Thymus (tissue), 14 donors: ENCODE results near the gene CCNB3. TPM values are rescaled to one million over a fixed set of nuclear protein-coding genes. Genes with fewer than 3 reads are reported as not detected.

ENCODE experiments used
- DNase-seq, 9 donors: peaks; one replicate each; pipeline ENCODE4 v3.0.0-alpha.2; 2013; ENCODE audit warnings: low spot score in 9 of 9, low read depth in 6 of 9, missing footprints in 1 of 9
- H3K27ac ChIP-seq, 2 donors: one replicate each; pipeline ENCODE4 v1.5.1; 2013; ENCODE audit warnings: control low read depth in 1 of 2, low read depth in 1 of 2, low read length in 1 of 2, mild to moderate bottlenecking in 1 of 2, moderate library complexity in 1 of 2
- H3K27me3 ChIP-seq, 2 donors: one replicate each; pipeline ENCODE4 v1.5.1; 2013; ENCODE audit warnings: low read length in 1 of 2; ENCODE audit not compliant: control insufficient read depth in 2 of 2, insufficient read depth in 1 of 2
- H3K36me3 ChIP-seq, 2 donors: one replicate each; pipeline ENCODE4 v1.5.1; 2013; ENCODE audit warnings: low read length in 1 of 2, mild to moderate bottlenecking in 1 of 2, moderate library complexity in 1 of 2; ENCODE audit not compliant: control insufficient read depth in 2 of 2, insufficient read depth in 2 of 2
- H3K4me1 ChIP-seq, 2 donors: one replicate each; pipeline ENCODE4 v1.5.1; 2013; ENCODE audit warnings: low read length in 2 of 2; ENCODE audit not compliant: control insufficient read depth in 2 of 2, insufficient read depth in 2 of 2
- H3K4me3 ChIP-seq, 2 donors: one replicate each; pipeline ENCODE4 v1.5.1; 2013; ENCODE audit warnings: low read length in 2 of 2, control low read depth in 1 of 2, mild to moderate bottlenecking in 1 of 2
- H3K9me3 ChIP-seq, 2 donors: one replicate each; pipeline ENCODE4 v1.5.1; 2013; ENCODE audit warnings: low read length in 1 of 2, mild to moderate bottlenecking in 1 of 2; ENCODE audit not compliant: control insufficient read depth in 2 of 2, insufficient read depth in 1 of 2
- WGBS: extraction: QIAGEN DNeasy Blood & Tissue Kit; methylation state at CpG from one replicate; pipeline ENCODE4 v1.1.7; 2013; 5-methylcytosine and 5-hydroxymethylcytosine counted together
- long read RNA-seq, 10 donors: transcript quantifications; one replicate each; lab custom pipeline, GENCODE V29; 2026
- polyA plus RNA-seq: library from polyadenylated mRNA; stranded (reverse); fragments of 200-250 nt; gene quantifications from one replicate; pipeline ENCODE4 v1.2.3, GENCODE V29; 2013
- total RNA-seq: library from RNA; stranded (reverse); fragments of 120-200 nt; gene quantifications from one replicate; pipeline ENCODE4 v1.2.4, GENCODE V29; 2013
- donor health status: healthy.

The CCNB3 gene
- total RNA-seq, result 0.42 TPM
- 0.50 TPM for polyA plus RNA-seq
- long read RNA-seq, donor 1, result 0 reads
- long read RNA-seq, donor 2, result 0 reads
- long read RNA-seq, donor 3, result 0 reads
- long read RNA-seq, donor 4, result 0 reads
- long read RNA-seq, donor 5, result 0 reads
- long read RNA-seq, donor 6, result 0 reads
- long read RNA-seq, donor 7, result 0 reads
- long read RNA-seq, donor 8, result 0 reads
- long read RNA-seq, donor 9, result 0 reads
- long read RNA-seq, donor 10, full-length matches to known transcripts, result 1 of 1 reads
- long read RNA-seq, donor 10, partial matches to known transcripts, result 0 of 1 reads
- long read RNA-seq, donor 10, other reads (novel, unspliced or antisense), result 0 of 1 reads

DNA sequence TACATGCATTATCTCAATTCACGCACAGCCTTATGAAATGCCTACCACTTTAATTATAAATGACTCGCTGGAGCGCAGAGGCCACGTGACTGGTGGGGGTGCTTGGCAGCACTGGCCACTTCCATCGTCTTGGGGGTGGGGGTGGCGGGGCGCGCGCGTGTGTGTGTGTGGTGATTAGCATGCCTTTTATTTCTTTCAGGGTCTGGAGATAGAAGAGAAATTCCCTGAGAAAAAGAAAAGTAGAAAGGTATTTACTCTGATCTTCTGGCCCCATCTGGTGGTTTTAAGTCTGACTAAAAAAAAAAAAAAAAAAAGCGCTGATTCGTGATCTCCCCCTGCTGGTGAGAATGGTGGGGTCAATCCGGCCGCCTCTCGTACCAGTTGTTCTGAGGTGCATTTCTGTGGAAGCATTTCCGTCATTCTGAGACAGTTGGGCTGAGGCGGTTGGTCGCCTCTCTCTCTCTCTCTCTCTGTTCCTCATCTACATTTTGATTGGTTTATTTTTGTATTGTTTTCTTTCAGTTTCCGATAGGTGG lies at the start of gene CCNB3:
TSS of gene CCNB3 (plus strand) at position 402 of the 536 bp plus-strand sequence. CDS start 80,399 bp downstream, outside the sequence.
- Histone ChIP-seq H3K4me1 (peaks cover 0 to 7% of the 10 kb centered on the region in 2 donors), H3K27ac (peak within 1 kb of the TSS in 1 of 2 donors; percentile 62), H3K9me3 (no peaks in the 10 kb centered on the region), H3K27me3 (no peaks in the 10 kb centered on the region), H3K36me3 (no peaks in the 10 kb centered on the region), H3K4me3 (peak within 1 kb of the TSS; percentile 27 to 48)
- WGBS, result 3% methylated on average over 19 of the region's 19 CpGs
- peak; percentile 23 to 83 (median 53) for DNase-seq

GRCh38 chrX:50157545-50158135 lies 46.9 kb upstream of the CCNB3 start:
- H3K4me1 ChIP-seq, result no peaks in the 10 kb centered on the region
- DNase-seq, result no peak
- 89% methylated on average over 4 of the region's 4 CpGs for WGBS

DNA sequence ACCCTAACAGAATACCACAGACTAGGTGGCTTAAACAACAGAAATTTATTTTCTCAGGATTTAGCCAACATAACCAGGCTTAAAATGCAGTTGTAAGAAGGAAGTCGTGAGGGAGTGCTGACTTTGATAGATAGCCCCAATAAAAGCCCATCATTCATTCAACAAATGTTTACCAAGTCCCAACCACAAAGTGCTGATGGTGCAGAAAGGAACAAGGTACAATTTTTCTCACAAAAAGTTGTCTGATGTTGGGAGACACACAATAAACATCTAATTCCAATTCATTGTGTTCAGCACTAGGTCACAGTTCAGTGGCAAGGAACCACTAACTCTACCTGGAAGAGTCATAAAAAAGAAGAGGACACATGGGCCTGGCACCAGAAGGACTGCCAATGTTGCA lies 46.0 kb upstream of the CCNB3 start:
- Histone ChIP-seq H3K27ac (no peak overlapping the region), H3K4me3 (no peak overlapping the region), H3K36me3 (no peaks in the 10 kb centered on the region), H3K27me3 (no peaks in the 10 kb centered on the region), H3K9me3 (no peaks in the 10 kb centered on the region), H3K4me1 (no peaks in the 10 kb centered on the region)
- 28% methylated on average over 1 of the region's 1 CpG for WGBS
- no peak for DNase-seq

More at GRCh38 chrX:50157545-50158135, 46.9 kb upstream of the CCNB3 start:
- Histone ChIP-seq H3K36me3 (no peaks in the 10 kb centered on the region), H3K27me3 (no peaks in the 10 kb centered on the region), H3K27ac (no peak overlapping the region), H3K9me3 (no peaks in the 10 kb centered on the region), H3K4me3 (no peak overlapping the region)

DNA sequence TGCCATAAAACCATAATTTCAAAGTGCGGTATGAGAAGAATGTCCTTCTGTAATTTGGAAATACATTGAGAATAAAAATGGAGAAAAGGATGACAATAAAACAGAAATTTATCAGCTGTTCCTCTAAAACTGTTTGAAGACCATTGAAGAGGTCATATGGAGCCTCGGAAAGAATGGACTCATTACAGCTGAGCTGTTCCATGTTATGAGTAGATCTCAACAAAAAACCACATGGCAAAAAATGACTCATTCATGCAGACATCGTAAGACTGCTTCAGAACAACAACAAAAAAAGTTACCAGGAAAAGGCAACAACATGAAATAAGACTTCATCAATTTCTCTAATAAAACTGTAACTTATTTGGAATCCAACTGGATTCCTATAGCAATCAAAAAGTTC lies 43.4 kb upstream of the CCNB3 start:
- Histone ChIP-seq H3K4me3 (no peak overlapping the region), H3K27ac (no peak overlapping the region), H3K4me1 (no peaks in the 10 kb centered on the region), H3K9me3 (no peaks in the 10 kb centered on the region), H3K36me3 (no peaks in the 10 kb centered on the region), H3K27me3 (no peaks in the 10 kb centered on the region)
- 97% methylated on average over 3 of the region's 3 CpGs for WGBS
- DNase-seq, result no peak

DNA sequence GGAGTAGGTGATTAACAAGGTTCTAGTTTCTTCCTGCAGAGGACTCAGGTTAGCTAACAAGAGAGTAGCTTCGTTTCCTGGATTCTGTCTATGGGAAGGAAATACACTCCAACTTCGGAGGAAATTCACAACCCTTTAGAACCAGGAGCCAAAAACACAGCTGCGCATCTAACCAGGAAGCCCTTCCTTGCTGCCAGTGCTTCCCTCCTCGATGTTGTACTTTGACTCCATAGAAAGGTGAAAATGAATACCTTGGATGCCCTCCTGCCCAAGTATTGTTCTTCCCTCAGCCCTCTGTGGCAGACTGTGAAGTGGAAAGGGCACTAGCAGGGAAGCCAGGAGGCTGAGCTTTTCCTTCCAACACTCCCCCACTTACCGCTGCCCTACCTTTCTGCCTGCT lies 38.8 kb upstream of the CCNB3 start:
- Histone ChIP-seq H3K27me3 (no peaks in the 10 kb centered on the region), H3K27ac (no peak overlapping the region), H3K36me3 (no peaks in the 10 kb centered on the region), H3K4me1 (no peaks in the 10 kb centered on the region), H3K4me3 (no peak overlapping the region), H3K9me3 (no peaks in the 10 kb centered on the region)
- DNase-seq, result no peak
- WGBS, result 86% methylated on average over 5 of the region's 5 CpGs

DNA sequence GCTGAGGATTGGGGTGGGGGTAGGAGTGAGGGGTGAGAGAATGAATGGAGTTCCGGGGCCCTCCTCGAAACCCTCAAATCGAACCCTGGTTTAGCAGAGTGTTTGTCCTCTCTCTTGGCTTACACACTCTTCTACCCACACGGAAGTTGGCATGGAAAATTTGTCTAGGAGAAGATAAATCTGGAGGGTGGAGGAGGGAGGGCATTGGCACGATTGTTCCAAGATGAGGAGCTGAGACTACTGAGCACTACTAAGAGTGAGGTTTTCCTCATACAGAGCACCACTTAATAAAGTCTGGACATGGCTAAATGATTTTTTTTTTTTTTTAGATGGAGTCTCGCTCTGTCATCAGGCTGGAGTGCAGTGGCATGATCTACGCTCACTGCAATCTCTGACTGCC lies 37.2 kb upstream of the CCNB3 start:
- DNase-seq, result no peak
- Histone ChIP-seq H3K4me3 (no peak overlapping the region), H3K4me1 (no peaks in the 10 kb centered on the region), H3K27me3 (no peaks in the 10 kb centered on the region), H3K36me3 (no peaks in the 10 kb centered on the region), H3K9me3 (no peaks in the 10 kb centered on the region), H3K27ac (no peak overlapping the region)
- WGBS, result 98% methylated on average over 7 of the region's 7 CpGs

DNA sequence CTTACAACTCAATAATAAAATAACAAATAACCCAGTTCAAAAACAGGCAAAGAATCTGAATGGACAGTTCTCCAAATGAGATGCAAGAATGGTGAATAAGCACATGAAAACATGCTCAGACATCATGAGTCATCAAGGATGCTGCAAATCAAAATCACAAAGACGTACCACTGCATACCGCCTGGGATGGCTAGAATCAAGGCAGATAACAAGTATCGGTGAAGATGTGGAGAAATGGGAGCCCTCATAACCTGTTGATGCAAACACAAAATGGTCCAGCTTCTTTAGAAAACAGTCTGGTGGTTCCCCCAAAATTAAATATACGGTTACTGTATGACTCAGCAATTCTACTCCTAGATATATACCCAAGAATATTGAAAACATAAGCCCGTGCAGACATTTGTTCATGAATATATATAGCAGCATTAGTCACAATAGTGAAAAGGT lies 36.3 kb upstream of the CCNB3 start:
- Histone ChIP-seq H3K27ac (no peak overlapping the region), H3K36me3 (no peaks in the 10 kb centered on the region), H3K27me3 (no peaks in the 10 kb centered on the region), H3K9me3 (no peaks in the 10 kb centered on the region), H3K4me3 (no peak overlapping the region), H3K4me1 (no peaks in the 10 kb centered on the region)
- WGBS, result 56% methylated on average over 5 of the region's 5 CpGs
- no peak for DNase-seq

GRCh38 chrX:50169717-50170116 lies 34.8 kb upstream of the CCNB3 start:
- Histone ChIP-seq H3K27ac (no peak overlapping the region), H3K4me3 (no peak overlapping the region), H3K27me3 (no peaks in the 10 kb centered on the region), H3K36me3 (no peaks in the 10 kb centered on the region), H3K9me3 (no peaks in the 10 kb centered on the region), H3K4me1 (no peaks in the 10 kb centered on the region)
- DNase-seq, result no peak
- 94% methylated on average over 3 of the region's 3 CpGs for WGBS
